Endothelial cell of umbilical vein (primary cell): ENCODE measurements around the gene KRTAP20-2. TPM values are rescaled to one million over a fixed set of nuclear protein-coding genes. Genes with fewer than 3 reads are reported as not detected.

Experiments used
- BruUV-seq: library from RNA; stranded (reverse); fragments of 400-500 nt; replicated peaks from 2 replicates; lab custom pipeline; 2021; lab: Mats Ljungman, UMichigan
- CTCF ChIA-PET: fragments of 300-600, 350-600 bp; sonication (Branson Sonifier 250); formaldehyde crosslinking; loops from one replicate; lab custom pipeline; 2021; ENCODE audit warnings: antibody characterized with exemption, inconsistent platforms; lab: Charles Lee
- POLR2A ChIA-PET: fragments of 300-600, 350-600 bp; sonication (Branson Sonifier 250); formaldehyde crosslinking; loops from one replicate; lab custom pipeline; 2021; ENCODE audit warnings: antibody characterized with exemption, inconsistent platforms; lab: Charles Lee
- DNase-seq: peaks from one replicate; pipeline ENCODE4 v3.0.0-alpha.2; 2011; ENCODE audit warnings: low read depth, low spot score
- FAIRE-seq: peaks from 2 replicates; lab custom pipeline; 2011; peaks lifted over from hg19 to GRCh38; lab: Jason Lieb, UNC
- H2AFZ ChIP-seq: 2 replicates; pipeline ENCODE4 v1.6.0; 2012; ENCODE audit warnings: low read depth, low read length, control low read depth, inconsistent platforms
- H3K27ac ChIP-seq: 2 replicates; pipeline ENCODE4 v1.5.1; 2011; ENCODE audit warnings: low read depth, mild to moderate bottlenecking, control low read depth, low read length, moderate library complexity; ENCODE audit not compliant: insufficient read depth
- H3K27me3 ChIP-seq, 2 experiments: 2 replicates each; pipeline versions ENCODE4 v1.6.0 to v1.6.1; 2011; ENCODE audit warnings: low read length in 2 of 2, mixed read lengths in 1 of 2; ENCODE audit not compliant: control insufficient read depth in 2 of 2, insufficient read depth in 2 of 2
- H3K36me3 ChIP-seq, 2 experiments: 2 replicates in 1 of 2; 3 replicates in 1 of 2; pipeline ENCODE4 v1.5.1; 2011; ENCODE audit warnings: low read length in 2 of 2, mild to moderate bottlenecking in 1 of 2, moderate library complexity in 1 of 2; ENCODE audit not compliant: control insufficient read depth in 2 of 2, insufficient read depth in 2 of 2; ENCODE audit errors: extremely low read depth in 1 of 2
- H3K4me1 ChIP-seq: 3 replicates; pipeline ENCODE4 v1.5.1; 2011; ENCODE audit warnings: mild to moderate bottlenecking, low read length; ENCODE audit not compliant: control insufficient read depth, insufficient read depth; ENCODE audit errors: extremely low read depth
- H3K4me2 ChIP-seq: 2 replicates; pipeline ENCODE4 v1.6.1; 2011; ENCODE audit warnings: low read length, control low read depth, mixed read lengths; ENCODE audit not compliant: insufficient read depth
- H3K4me3 ChIP-seq, 3 experiments: fragments of 200-600 bp in 1 of 3; sonication (generic), shearing (Covaris generic) in 1 of 3; replicated peaks in 1 of 3; 2 replicates each; pipeline ENCODE4 v1.5.1; 2011 to 2016; ENCODE audit warnings: control low read depth in 3 of 3, low read length in 3 of 3, mild to moderate bottlenecking in 2 of 3, inconsistent platforms in 1 of 3, low read depth in 1 of 3, moderate library complexity in 1 of 3; ENCODE audit not compliant: insufficient read depth in 1 of 3
- H3K79me2 ChIP-seq: 2 replicates; pipeline ENCODE4 v1.6.0; 2012; ENCODE audit warnings: low read length, inconsistent platforms; ENCODE audit not compliant: control insufficient read depth, insufficient read depth
- H3K9ac ChIP-seq: replicated peaks from 2 replicates; pipeline ENCODE3; 2011; ENCODE audit warnings: low read length, control low read depth; ENCODE audit not compliant: insufficient read depth; ENCODE audit errors: extremely low read depth
- H3K9me1 ChIP-seq: replicated peaks from 3 replicates; pipeline ENCODE4 v1.6.0; 2011; ENCODE audit warnings: mild to moderate bottlenecking, low read length; ENCODE audit not compliant: control insufficient read depth, insufficient read depth; ENCODE audit errors: extremely low read depth
- H3K9me3 ChIP-seq: replicated peaks from 2 replicates; pipeline ENCODE4 v1.5.1; 2012; ENCODE audit warnings: low read length, inconsistent platforms; ENCODE audit not compliant: control insufficient read depth, insufficient read depth
- H4K20me1 ChIP-seq: replicated peaks from 2 replicates; pipeline ENCODE3; 2011; ENCODE audit warnings: mild to moderate bottlenecking, low read length; ENCODE audit not compliant: control insufficient read depth, insufficient read depth; ENCODE audit errors: extremely low read depth
- FOS ChIP-seq: IDR thresholded peaks from 2 replicates; pipeline ENCODE4 v1.6.1; 2011; ENCODE audit warnings: mild to moderate bottlenecking, low read length, moderate library complexity, borderline replicate concordance; ENCODE audit not compliant: insufficient read depth
- GATA2 ChIP-seq: IDR thresholded peaks from 2 replicates; pipeline ENCODE4 v1.7.0; 2011; ENCODE audit warnings: low read depth, mild to moderate bottlenecking, moderate library complexity, mixed read lengths, low read length; ENCODE audit not compliant: insufficient read length, insufficient read depth
- MYC ChIP-seq: IDR thresholded peaks from one replicate; pipeline ENCODE4 v1.6.1; 2011; ENCODE audit warnings: mild to moderate bottlenecking, low read depth, low read length
- POLR2A ChIP-seq: IDR thresholded peaks from 2 replicates; pipeline ENCODE4 v1.6.1; 2012; ENCODE audit warnings: low read depth, mild to moderate bottlenecking, control low read depth, low read length
- POLR2AphosphoS5 ChIP-seq: IDR thresholded peaks from 2 replicates; pipeline ENCODE4 v1.6.1; 2012; ENCODE audit warnings: low read depth, mild to moderate bottlenecking, control low read depth, low read length, moderate library complexity; ENCODE audit not compliant: insufficient read depth
- dilution Hi-C: fragments of 300-500 bp; cut with MboI; formaldehyde crosslinking; loops from one replicate; pipeline ENCODE4 v1.15.0; 2019; ENCODE audit warnings: low sequenced_read_pairs; ENCODE audit not compliant: extremely low pct_ligation_motif_present
- intact Hi-C: fragments of 100-400 bp; cut with micrococcal nuclease; formaldehyde crosslinking; loops from one replicate; pipeline ENCODE4 v1.10.0; 2022
- polyA plus RNA-seq, 4 experiments: library from polyadenylated mRNA; depleted of rRNA in 3 of 4; stranded (reverse) in 3 of 4; unstranded in 1 of 4; fragments of >200 nt; gene quantifications; 2 replicates each; pipeline versions ENCODE4 v1.2.1 to v1.2.3, GENCODE V29; 2011 to 2012; ENCODE audit warnings: missing spikeins in 1 of 4
- small RNA-seq: library from RNA; depleted of rRNA; stranded (forward); fragments of <200 nt; gene quantifications from one replicate; pipeline ENCODE3, GENCODE V24; 2012; ENCODE audit warnings: low replicate concordance, low read depth; ENCODE audit not compliant: insufficient read depth, insufficient read length
- total RNA-seq: library from RNA; stranded (reverse); gene quantifications from 2 replicates; pipeline ENCODE4 v1.2.3, GENCODE V29; 2021
- TF ChIP-seq, protein P1 (sequence below): IDR thresholded peaks from 2 replicates; pipeline ENCODE4 v1.6.1; 2011; ENCODE audit not compliant: insufficient read depth, insufficient read length
- TF ChIP-seq, protein P2 (sequence below), 2 donors: IDR thresholded peaks; 1 replicate in 1 of 2; 2 replicates in 1 of 2; pipeline ENCODE4 v1.5.1; 2011; ENCODE audit warnings: low read length in 2 of 2, mild to moderate bottlenecking in 2 of 2, moderate library complexity in 2 of 2, control low read depth in 1 of 2, inconsistent platforms in 1 of 2, low read depth in 1 of 2; ENCODE audit not compliant: insufficient read depth in 1 of 2; ENCODE audit errors: extremely low read depth in 1 of 2

Gene KRTAP20-2
- total and polyA plus RNA-seq, 2 donors (not counting 3 experiments of a cell fraction or from before 2014, with no cell fraction given), result not detected

DNA sequence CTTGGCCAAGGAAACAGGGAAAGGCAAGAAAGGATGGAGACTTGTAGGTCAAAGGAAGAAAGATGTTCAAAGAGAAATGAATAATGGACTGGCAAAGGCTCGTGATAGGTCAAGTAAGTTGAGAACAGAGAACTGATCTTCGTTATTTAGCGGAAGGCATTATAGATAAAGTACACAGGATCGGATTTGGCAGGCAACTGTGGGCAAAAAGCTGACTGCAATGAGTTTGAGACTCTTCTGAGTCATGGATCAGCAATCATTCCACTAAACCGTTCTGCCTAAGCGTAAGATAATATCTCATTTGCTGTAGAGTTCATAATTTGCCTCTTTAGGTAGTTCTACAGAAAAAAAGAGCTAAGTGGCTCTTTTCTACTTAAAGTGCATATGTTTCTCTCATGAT, 49.5 kb downstream of the KRTAP20-2 start:
- no peak for DNase-seq
- FAIRE-seq, result no peak
- H4K20me1 ChIP-seq, result no peaks in the 10 kb centered on the region
- no peak overlapping the region for H3K27ac ChIP-seq
- H3K4me2 ChIP-seq, result no peak overlapping the region
- no peak overlapping the region for H2AFZ ChIP-seq
- no TSS peak for BruUV-seq
- ChIA-PET CTCF (no interaction called here), POLR2A (no interaction called here)
- no peak overlapping the region for H3K4me3 ChIP-seq
- intact Hi-C loops, result no loop called here
- TF ChIP-seq POLR2A, result no peak
- TF ChIP-seq, protein P1, sequence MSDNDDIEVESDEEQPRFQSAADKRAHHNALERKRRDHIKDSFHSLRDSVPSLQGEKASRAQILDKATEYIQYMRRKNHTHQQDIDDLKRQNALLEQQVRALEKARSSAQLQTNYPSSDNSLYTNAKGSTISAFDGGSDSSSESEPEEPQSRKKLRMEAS, result no peak
- TF ChIP-seq FOS, result no peak
- TF ChIP-seq GATA2, result no peak
- no peak for TF ChIP-seq MYC
- TF ChIP-seq, protein P2, sequence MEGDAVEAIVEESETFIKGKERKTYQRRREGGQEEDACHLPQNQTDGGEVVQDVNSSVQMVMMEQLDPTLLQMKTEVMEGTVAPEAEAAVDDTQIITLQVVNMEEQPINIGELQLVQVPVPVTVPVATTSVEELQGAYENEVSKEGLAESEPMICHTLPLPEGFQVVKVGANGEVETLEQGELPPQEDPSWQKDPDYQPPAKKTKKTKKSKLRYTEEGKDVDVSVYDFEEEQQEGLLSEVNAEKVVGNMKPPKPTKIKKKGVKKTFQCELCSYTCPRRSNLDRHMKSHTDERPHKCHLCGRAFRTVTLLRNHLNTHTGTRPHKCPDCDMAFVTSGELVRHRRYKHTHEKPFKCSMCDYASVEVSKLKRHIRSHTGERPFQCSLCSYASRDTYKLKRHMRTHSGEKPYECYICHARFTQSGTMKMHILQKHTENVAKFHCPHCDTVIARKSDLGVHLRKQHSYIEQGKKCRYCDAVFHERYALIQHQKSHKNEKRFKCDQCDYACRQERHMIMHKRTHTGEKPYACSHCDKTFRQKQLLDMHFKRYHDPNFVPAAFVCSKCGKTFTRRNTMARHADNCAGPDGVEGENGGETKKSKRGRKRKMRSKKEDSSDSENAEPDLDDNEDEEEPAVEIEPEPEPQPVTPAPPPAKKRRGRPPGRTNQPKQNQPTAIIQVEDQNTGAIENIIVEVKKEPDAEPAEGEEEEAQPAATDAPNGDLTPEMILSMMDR (IDR thresholded peaks at IDR 0.05; ENCODE audit: extremely low read depth in 1 of 2, insufficient read depth in 1 of 2, low read depth in 1 of 2, low read length in 2 of 2), result no peak
- no peak for TF ChIP-seq POLR2AphosphoS5
- H3K36me3 ChIP-seq, result no peaks in the 10 kb centered on the region
- H3K27me3 ChIP-seq, result no peaks in the 10 kb centered on the region
- dilution Hi-C loops, result no loop called here
- no peaks in the 10 kb centered on the region for H3K4me1 ChIP-seq
- H3K79me2 ChIP-seq, result no peaks in the 10 kb centered on the region
- H3K9me3 ChIP-seq, result peaks cover 3% of the 10 kb centered on the region
- H3K9ac ChIP-seq, result no peak overlapping the region
- no peaks in the 10 kb centered on the region for H3K9me1 ChIP-seq

Small RNA genes within 50 kb of the gene (small RNA-seq; reads per million reads assigned to genes)
- not detected for gene KRTAP20-1
- gene KRTAP20-3, result not detected
- gene KRTAP20-4, result not detected
- not detected for gene KRTAP22-1
- not detected for gene KRTAP22-2

Other genes starting within 250 kb of the KRTAP20-2 start
- not detected in 2 replicates for gene KRTAP13-1, start 239.2 kb upstream of the KRTAP20-2 start, total RNA-seq
- gene KRTAP13-1, start 239.2 kb upstream of the KRTAP20-2 start, polyA plus RNA-seq, result not detected in 2 replicates
- gene KRTAP13-3, start 209.3 kb upstream of the KRTAP20-2 start, total RNA-seq, result not detected in 2 replicates
- gene KRTAP13-3, start 209.3 kb upstream of the KRTAP20-2 start, polyA plus RNA-seq, result not detected in 2 replicates
- gene KRTAP13-4, start 205.0 kb upstream of the KRTAP20-2 start, total RNA-seq, result not detected in 2 replicates
- gene KRTAP13-4, start 205.0 kb upstream of the KRTAP20-2 start, polyA plus RNA-seq, result not detected in 2 replicates
- not detected in 2 replicates for gene KRTAP15-1, start 194.9 kb upstream of the KRTAP20-2 start, total RNA-seq
- gene KRTAP15-1, start 194.9 kb upstream of the KRTAP20-2 start, polyA plus RNA-seq, result not detected in 2 replicates
- gene KRTAP19-1, start 154.8 kb upstream of the KRTAP20-2 start, total RNA-seq, result not detected in 2 replicates
- not detected in 2 replicates for gene KRTAP19-1, start 154.8 kb upstream of the KRTAP20-2 start, polyA plus RNA-seq
- gene KRTAP19-2, start 147.8 kb upstream of the KRTAP20-2 start, total RNA-seq, result not detected in 2 replicates
- gene KRTAP19-2, start 147.8 kb upstream of the KRTAP20-2 start, polyA plus RNA-seq, result not detected in 2 replicates
- gene KRTAP19-3, start 143.2 kb upstream of the KRTAP20-2 start, total RNA-seq, result not detected in 2 replicates
- not detected in 2 replicates for gene KRTAP19-3, start 143.2 kb upstream of the KRTAP20-2 start, polyA plus RNA-seq
- gene KRTAP19-4, start 138.0 kb upstream of the KRTAP20-2 start, total RNA-seq, result not detected in 2 replicates
- not detected in 2 replicates for gene KRTAP19-4, start 138.0 kb upstream of the KRTAP20-2 start, polyA plus RNA-seq
- gene KRTAP19-5, start 133.1 kb upstream of the KRTAP20-2 start, total RNA-seq, result not detected in 2 replicates
- not detected in 2 replicates for gene KRTAP19-5, start 133.1 kb upstream of the KRTAP20-2 start, polyA plus RNA-seq
- gene KRTAP19-6, start 93.3 kb upstream of the KRTAP20-2 start, total RNA-seq, result not detected in 2 replicates
- gene KRTAP19-6, start 93.3 kb upstream of the KRTAP20-2 start, polyA plus RNA-seq, result not detected in 2 replicates
- gene KRTAP19-7, start 73.9 kb upstream of the KRTAP20-2 start, total RNA-seq, result not detected in 2 replicates
- not detected in 2 replicates for gene KRTAP19-7, start 73.9 kb upstream of the KRTAP20-2 start, polyA plus RNA-seq
- not detected in 2 replicates for gene KRTAP22-2, start 44.8 kb upstream of the KRTAP20-2 start, total RNA-seq
- not detected in 2 replicates for gene KRTAP22-2, start 44.8 kb upstream of the KRTAP20-2 start, polyA plus RNA-seq
- not detected in 2 replicates for gene KRTAP6-3, start 42.8 kb upstream of the KRTAP20-2 start, total RNA-seq
- not detected in 2 replicates for gene KRTAP6-3, start 42.8 kb upstream of the KRTAP20-2 start, polyA plus RNA-seq
- not detected in 2 replicates for gene KRTAP6-2, start 36.3 kb upstream of the KRTAP20-2 start, total RNA-seq
- not detected in 2 replicates for gene KRTAP6-2, start 36.3 kb upstream of the KRTAP20-2 start, polyA plus RNA-seq
- not detected in 2 replicates for gene KRTAP22-1, start 34.1 kb upstream of the KRTAP20-2 start, total RNA-seq
- gene KRTAP22-1, start 34.1 kb upstream of the KRTAP20-2 start, polyA plus RNA-seq, result not detected in 2 replicates
- gene KRTAP6-1, start 21.3 kb upstream of the KRTAP20-2 start, total RNA-seq, result not detected in 2 replicates
- gene KRTAP6-1, start 21.3 kb upstream of the KRTAP20-2 start, polyA plus RNA-seq, result not detected in 2 replicates
- gene KRTAP20-1, start 18.8 kb upstream of the KRTAP20-2 start, total RNA-seq, result not detected in 2 replicates
- not detected in 2 replicates for gene KRTAP20-1, start 18.8 kb upstream of the KRTAP20-2 start, polyA plus RNA-seq
- not detected in 2 replicates for gene KRTAP20-4, start 14.6 kb upstream of the KRTAP20-2 start, total RNA-seq
- gene KRTAP20-4, start 14.6 kb upstream of the KRTAP20-2 start, polyA plus RNA-seq, result not detected in 2 replicates
- not detected in 2 replicates for gene KRTAP20-3, start 7.7 kb downstream of the KRTAP20-2 start, total RNA-seq
- not detected in 2 replicates for gene KRTAP20-3, start 7.7 kb downstream of the KRTAP20-2 start, polyA plus RNA-seq
- not detected in 2 replicates for gene KRTAP21-3, start 83.6 kb downstream of the KRTAP20-2 start, total RNA-seq
- gene KRTAP21-3, start 83.6 kb downstream of the KRTAP20-2 start, polyA plus RNA-seq, result not detected in 2 replicates
- gene KRTAP21-2, start 112.1 kb downstream of the KRTAP20-2 start, total RNA-seq, result not detected in 2 replicates
- gene KRTAP21-2, start 112.1 kb downstream of the KRTAP20-2 start, polyA plus RNA-seq, result not detected in 2 replicates
- not detected in 2 replicates for gene KRTAP21-1, start 120.2 kb downstream of the KRTAP20-2 start, total RNA-seq
- gene KRTAP21-1, start 120.2 kb downstream of the KRTAP20-2 start, polyA plus RNA-seq, result not detected in 2 replicates
- not detected in 2 replicates for gene KRTAP8-1, start 178.1 kb downstream of the KRTAP20-2 start, total RNA-seq
- not detected in 2 replicates for gene KRTAP8-1, start 178.1 kb downstream of the KRTAP20-2 start, polyA plus RNA-seq
- gene KRTAP7-1, start 194.6 kb downstream of the KRTAP20-2 start, total RNA-seq, result not detected in 2 replicates
- not detected in 2 replicates for gene KRTAP7-1, start 194.6 kb downstream of the KRTAP20-2 start, polyA plus RNA-seq
- not detected in 2 replicates for gene KRTAP11-1, start 246.4 kb downstream of the KRTAP20-2 start, total RNA-seq
- not detected in 2 replicates for gene KRTAP11-1, start 246.4 kb downstream of the KRTAP20-2 start, polyA plus RNA-seq